ENCODE results near the gene R3HDM2. TPM values are rescaled to one million over a fixed set of nuclear protein-coding genes. Genes with fewer than 3 reads are reported as not detected.
"Not testable (repeated sequence)": the region's sequence is repeated elsewhere in the genome, so short reads cannot be mapped to it uniquely, and the experiment has no call there.

Gene R3HDM2
- total RNA-seq, 1 donor from 2014 or later: 57.3 TPM

DNA sequence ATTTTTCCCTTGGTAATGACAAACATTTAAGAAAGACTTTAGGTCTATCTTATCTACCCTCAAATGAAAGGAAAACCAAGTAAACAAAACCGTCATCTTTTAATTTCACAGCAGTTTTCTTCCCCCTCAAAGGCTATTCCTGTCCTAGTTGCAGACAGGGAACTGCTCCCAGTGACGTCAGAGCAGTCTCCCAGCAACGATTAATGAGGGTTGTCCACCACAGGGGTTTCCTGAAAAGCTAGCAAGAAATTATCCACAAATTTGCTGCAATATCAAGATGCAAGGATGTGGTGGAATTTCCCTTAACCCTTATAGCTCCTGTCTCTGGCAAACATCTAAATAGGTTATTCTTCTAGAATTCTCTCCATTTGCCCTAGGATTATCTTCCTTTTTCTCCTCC lies 90.7 kb downstream of the R3HDM2 start:
- Mint-ChIP-seq H3K27ac (ENCODE audit: unreplicated experiment) (no peak overlapping the region), H3K9me3 (peaks cover 3% of the 10 kb centered on the region), H3K4me3 (no peak overlapping the region), H3K36me3 (ENCODE audit: low read depth) (peaks cover 14% of the 10 kb centered on the region), H3K27me3 (ENCODE audit: low read depth) (no peaks in the 10 kb centered on the region), H3K4me1 (peaks cover 32% of the 10 kb centered on the region)
- DNase-seq (ENCODE audit: low read depth, low spot score): no peak
- TF ChIP-seq, protein P1, sequence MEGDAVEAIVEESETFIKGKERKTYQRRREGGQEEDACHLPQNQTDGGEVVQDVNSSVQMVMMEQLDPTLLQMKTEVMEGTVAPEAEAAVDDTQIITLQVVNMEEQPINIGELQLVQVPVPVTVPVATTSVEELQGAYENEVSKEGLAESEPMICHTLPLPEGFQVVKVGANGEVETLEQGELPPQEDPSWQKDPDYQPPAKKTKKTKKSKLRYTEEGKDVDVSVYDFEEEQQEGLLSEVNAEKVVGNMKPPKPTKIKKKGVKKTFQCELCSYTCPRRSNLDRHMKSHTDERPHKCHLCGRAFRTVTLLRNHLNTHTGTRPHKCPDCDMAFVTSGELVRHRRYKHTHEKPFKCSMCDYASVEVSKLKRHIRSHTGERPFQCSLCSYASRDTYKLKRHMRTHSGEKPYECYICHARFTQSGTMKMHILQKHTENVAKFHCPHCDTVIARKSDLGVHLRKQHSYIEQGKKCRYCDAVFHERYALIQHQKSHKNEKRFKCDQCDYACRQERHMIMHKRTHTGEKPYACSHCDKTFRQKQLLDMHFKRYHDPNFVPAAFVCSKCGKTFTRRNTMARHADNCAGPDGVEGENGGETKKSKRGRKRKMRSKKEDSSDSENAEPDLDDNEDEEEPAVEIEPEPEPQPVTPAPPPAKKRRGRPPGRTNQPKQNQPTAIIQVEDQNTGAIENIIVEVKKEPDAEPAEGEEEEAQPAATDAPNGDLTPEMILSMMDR (conservative IDR thresholded peaks at IDR 0.05): no peak

DNA sequence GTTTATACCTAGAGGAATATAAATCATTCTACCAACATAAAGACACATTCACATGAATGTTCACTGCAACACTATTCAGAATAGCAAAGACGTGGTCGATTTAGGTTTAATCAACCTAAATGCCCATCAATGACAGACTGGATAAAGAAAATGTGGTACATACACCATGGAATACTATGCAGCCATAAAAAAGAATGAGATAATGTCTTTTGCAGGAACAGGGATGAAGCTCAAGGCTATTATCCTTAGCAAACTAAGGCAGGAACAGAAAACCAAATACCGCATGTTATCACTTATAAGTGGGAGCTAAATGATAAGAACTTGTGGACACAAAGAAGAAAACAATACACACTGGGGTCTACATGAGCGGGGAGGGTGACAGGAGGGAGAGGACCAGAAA lies 94.5 kb downstream of the R3HDM2 start:
- DNase-seq (ENCODE audit: low read depth, low spot score); H3K9me3 Mint-ChIP-seq; H3K27me3 Mint-ChIP-seq (ENCODE audit: low read depth); H3K27ac Mint-ChIP-seq (ENCODE audit: unreplicated experiment); H3K4me3 Mint-ChIP-seq: not testable (repeated sequence)
- H3K4me1 Mint-ChIP-seq: peaks cover 18% of the 10 kb centered on the region
- H3K36me3 Mint-ChIP-seq (ENCODE audit: low read depth): peaks cover 10% of the 10 kb centered on the region

DNA sequence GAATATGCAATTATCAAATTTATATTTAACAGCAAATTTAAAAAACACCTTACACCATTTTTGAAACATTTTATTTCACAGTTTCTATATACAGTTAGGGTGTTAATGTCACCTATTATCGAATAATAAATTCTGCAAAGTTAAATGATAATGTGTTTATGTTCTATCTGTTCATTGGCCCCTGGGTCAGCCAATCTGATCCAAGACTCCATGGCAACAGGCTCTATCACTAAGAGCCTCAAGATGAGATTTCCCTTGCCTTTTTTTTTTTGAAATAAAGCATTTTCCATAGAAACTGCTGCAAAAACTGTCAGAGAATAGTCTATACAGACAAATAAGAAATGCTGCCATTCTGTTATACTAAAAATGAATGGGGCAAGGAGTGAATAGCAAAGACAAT lies 96.6 kb downstream of the R3HDM2 start:
- TF ChIP-seq, protein P1 (conservative IDR thresholded peaks at IDR 0.05): no peak
- Mint-ChIP-seq H3K36me3 (ENCODE audit: low read depth) (peaks cover 15% of the 10 kb centered on the region), H3K4me3 (no peak overlapping the region), H3K9me3 (peaks cover 5% of the 10 kb centered on the region), H3K27me3 (ENCODE audit: low read depth) (no peaks in the 10 kb centered on the region), H3K27ac (ENCODE audit: unreplicated experiment) (no peak overlapping the region), H3K4me1 (no peaks in the 10 kb centered on the region)
- DNase-seq (ENCODE audit: low read depth, low spot score): no peak

DNA sequence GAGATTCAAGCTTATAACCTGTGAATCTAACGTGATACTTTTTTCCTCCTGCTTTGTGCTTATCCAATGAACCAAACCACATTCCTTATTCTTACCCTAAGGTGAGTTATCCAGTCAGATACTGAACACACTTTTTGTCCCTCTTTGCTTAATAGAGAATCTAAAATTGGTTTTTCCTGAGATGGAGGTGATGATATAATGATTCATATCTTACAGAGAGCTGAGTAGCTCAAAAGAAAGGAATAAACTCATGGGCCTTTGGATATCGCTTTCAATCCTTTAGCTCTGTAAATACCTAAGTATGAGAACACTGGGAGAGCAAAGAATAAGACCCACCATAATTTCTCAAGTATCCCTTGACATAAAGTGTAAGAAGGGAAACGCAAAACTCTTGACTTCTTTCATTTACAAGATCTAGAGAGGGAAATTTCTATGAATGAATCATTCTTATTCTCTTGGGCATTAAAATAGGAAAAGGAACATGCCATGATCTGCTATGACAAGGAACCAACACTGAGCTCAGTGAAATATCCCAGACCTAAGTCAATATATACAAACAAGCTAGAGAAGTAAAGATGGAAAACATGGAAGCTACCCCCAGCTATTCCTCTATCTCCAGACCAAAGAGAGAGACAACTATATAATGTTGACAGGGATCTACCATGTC lies 98.1 kb downstream of the R3HDM2 start:
- TF ChIP-seq, protein P1 (conservative IDR thresholded peaks at IDR 0.05): no peak
- no peaks in the 10 kb centered on the region for H3K4me1 Mint-ChIP-seq
- no peak overlapping the region for H3K4me3 Mint-ChIP-seq
- no peak overlapping the region for H3K27ac Mint-ChIP-seq (ENCODE audit: unreplicated experiment)
- no peaks in the 10 kb centered on the region for H3K27me3 Mint-ChIP-seq (ENCODE audit: low read depth)
- no peak for DNase-seq (ENCODE audit: low read depth, low spot score)
- H3K36me3 Mint-ChIP-seq (ENCODE audit: low read depth): peaks cover 15% of the 10 kb centered on the region
- peaks cover 5% of the 10 kb centered on the region for H3K9me3 Mint-ChIP-seq

DNA sequence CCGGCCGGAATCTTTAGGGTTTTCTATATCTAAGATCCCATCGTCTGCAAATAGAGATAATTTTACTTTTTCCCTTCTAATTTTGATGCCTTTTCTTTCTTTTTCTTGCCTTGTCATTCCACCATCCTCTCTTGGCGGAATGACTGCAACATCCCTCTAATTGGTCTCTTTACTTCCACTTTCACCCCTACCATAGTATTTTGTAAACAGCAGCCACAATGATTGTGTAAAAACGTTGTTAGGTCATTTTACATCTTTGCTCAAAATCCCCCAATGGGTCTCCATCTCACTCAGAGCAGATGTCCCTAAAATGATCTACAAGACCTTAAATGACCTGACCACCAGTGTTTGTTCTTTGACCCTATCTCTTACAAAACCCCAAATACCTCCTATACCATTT lies 99.9 kb downstream of the R3HDM2 start:
- no peak overlapping the region for H3K4me3 Mint-ChIP-seq
- no peaks in the 10 kb centered on the region for H3K4me1 Mint-ChIP-seq
- H3K27me3 Mint-ChIP-seq (ENCODE audit: low read depth): no peaks in the 10 kb centered on the region
- no peak overlapping the region for H3K27ac Mint-ChIP-seq (ENCODE audit: unreplicated experiment)
- TF ChIP-seq, protein P1 (conservative IDR thresholded peaks at IDR 0.05): no peak
- H3K9me3 Mint-ChIP-seq: peaks cover 2% of the 10 kb centered on the region
- peaks cover 8% of the 10 kb centered on the region for H3K36me3 Mint-ChIP-seq (ENCODE audit: low read depth)
- DNase-seq (ENCODE audit: low read depth, low spot score): no peak

DNA sequence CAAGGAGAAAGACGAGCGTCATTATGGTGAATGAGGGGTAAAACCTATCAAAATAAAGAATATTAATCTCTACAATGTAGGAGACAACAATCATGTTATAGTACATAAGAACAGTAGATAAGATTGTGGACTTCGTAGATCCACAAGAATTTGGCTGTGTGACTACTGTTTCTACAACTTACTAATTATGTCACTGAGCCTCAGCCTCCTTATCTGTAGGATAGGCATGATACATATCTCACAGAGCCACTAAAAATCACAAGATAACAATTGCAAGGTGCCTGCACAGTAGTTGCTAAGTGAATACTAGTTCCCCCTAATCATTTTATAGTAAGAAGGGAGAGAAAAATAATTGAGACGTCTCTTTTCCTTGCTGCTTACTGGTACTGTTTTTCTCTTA lies 101.6 kb downstream of the R3HDM2 start:
- no peak for DNase-seq (ENCODE audit: low read depth, low spot score)
- TF ChIP-seq, protein P1 (conservative IDR thresholded peaks at IDR 0.05): no peak
- Mint-ChIP-seq H3K36me3 (ENCODE audit: low read depth) (peaks cover 8% of the 10 kb centered on the region), H3K4me3 (no peak overlapping the region), H3K4me1 (no peaks in the 10 kb centered on the region), H3K27ac (ENCODE audit: unreplicated experiment) (no peak overlapping the region), H3K27me3 (ENCODE audit: low read depth) (no peaks in the 10 kb centered on the region), H3K9me3 (peaks cover 2% of the 10 kb centered on the region)
